ENCODE results near the gene GIT1. TPM values are rescaled to one million over a fixed set of nuclear protein-coding genes. Genes with fewer than 3 reads are reported as not detected.
A peak's percentile ranks its signal among the peaks of the same experiment; 100 is the strongest.

Gene GIT1
- total and polyA plus RNA-seq, 4 donors = 8.1 to 47.0 (median 33.0) TPM

DNA sequence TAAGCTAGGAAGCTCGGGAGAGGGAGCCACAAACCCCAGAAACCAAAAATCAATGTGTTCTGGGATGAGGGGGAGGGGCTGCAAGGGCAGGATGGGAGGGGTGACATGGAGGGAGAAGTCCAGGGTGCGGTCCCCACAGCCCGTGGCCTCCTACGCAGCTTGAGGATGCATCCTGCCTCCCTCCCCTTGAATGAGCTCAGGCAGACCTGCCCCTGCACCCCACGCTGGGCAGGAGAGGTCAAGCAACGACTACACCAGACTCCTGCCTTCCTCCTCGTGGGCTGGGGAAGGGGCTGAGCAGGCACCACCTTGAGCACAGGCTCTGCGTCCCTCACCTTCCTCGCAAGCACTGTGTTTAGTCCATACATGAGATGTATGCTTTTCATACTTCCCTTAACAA is 7.4 kb upstream of the GIT1 start:
- no peak for ATAC-seq (ENCODE audit: low FRiP score)
- no peak overlapping the region for H3K27ac ChIP-seq (ENCODE audit: low read depth in 1 of 2, low read length in 2 of 2)
- WGBS, 2 donors = 87 to 88% methylated on average over 9 of the region's 9 CpGs
- intact Hi-C loops (cut with DNase I) = no loop called here
- no peaks in the 10 kb centered on the region for H3K36me3 ChIP-seq (ENCODE audit: control insufficient read depth in 1 of 2, insufficient read depth in 2 of 2, low read length in 1 of 2)
- H3K9me3 ChIP-seq (ENCODE audit: control insufficient read depth, low read length) = no peaks in the 10 kb centered on the region
- H3K27me3 ChIP-seq (ENCODE audit: control insufficient read depth in 1 of 2, insufficient read depth in 2 of 2, low read length in 1 of 2) = no peaks in the 10 kb centered on the region
- peak in 1 of 2 donors; percentile 76 for DNase-seq
- H3K4me1 ChIP-seq (ENCODE audit: control insufficient read depth in 1 of 2, insufficient read depth in 2 of 2, low read length in 2 of 2) = peaks cover 0 to 2% of the 10 kb centered on the region in 2 donors
- no peak overlapping the region for H3K4me3 ChIP-seq (ENCODE audit: low read length in 2 of 2)

- DNase-seq (no peak), ATAC-seq (ENCODE audit: low FRiP score) (no peak)
- peaks cover 0 to 2% of the 10 kb centered on the region in 2 donors for H3K4me1 ChIP-seq (ENCODE audit: control insufficient read depth in 1 of 2, insufficient read depth in 2 of 2, low read length in 2 of 2)
- no peaks in the 10 kb centered on the region for H3K9me3 ChIP-seq (ENCODE audit: control insufficient read depth, low read length)
- no peaks in the 10 kb centered on the region for H3K36me3 ChIP-seq (ENCODE audit: control insufficient read depth in 1 of 2, insufficient read depth in 2 of 2, low read length in 1 of 2)
- no peak overlapping the region for H3K4me3 ChIP-seq (ENCODE audit: low read length in 2 of 2)
- intact Hi-C loops (cut with DNase I) = no loop called here
- WGBS, 2 donors = 79 to 81% methylated on average over 12 of the region's 12 CpGs
- H3K27me3 ChIP-seq (ENCODE audit: control insufficient read depth in 1 of 2, insufficient read depth in 2 of 2, low read length in 1 of 2) = no peaks in the 10 kb centered on the region
- H3K27ac ChIP-seq (ENCODE audit: low read depth in 1 of 2, low read length in 2 of 2) = no peak overlapping the region
Observed at GRCh38 chr17:29595943-29596774, 6.7 kb upstream of the GIT1 start.

DNA sequence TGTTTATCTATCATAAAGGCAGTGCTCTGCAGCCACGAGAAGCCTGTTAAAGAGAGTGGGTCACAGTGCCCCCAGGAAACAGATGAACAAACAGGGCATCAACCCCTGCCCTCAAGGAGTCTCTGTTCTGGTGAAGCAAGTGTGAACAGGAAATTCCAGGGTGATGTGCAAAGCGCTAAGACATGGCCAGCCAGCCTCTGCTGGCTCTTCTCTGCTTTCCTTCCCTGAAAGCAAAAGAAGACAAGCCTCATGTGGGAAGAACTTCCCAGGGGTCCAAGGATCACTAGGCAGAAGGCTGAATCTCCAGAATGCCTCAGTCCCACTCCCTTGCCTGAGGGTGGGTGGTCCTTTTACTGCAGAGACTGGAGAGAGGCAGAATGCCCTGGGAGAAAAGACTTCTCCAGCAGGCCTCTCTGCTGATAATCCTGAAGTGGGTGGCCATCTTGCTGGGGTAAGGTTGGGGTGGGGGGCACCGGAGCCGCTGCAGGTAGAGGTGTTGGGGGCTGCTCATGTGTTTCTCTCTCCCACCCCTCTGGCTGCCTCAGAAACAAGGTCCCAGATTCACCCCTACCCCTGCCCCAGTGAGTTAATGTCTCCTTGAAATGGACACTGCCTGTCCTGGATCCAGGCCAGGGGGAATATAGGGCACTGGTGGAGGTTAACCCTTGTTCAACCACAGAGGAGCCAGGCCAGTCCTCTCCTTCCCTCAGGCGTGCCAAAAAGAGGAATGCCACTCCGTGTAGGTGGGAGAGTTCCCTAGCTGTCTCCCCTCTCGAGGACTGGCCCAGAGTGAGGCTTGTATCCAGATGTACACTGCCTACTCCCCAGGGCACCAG is 5.9 kb upstream of the GIT1 start:
- peaks cover 0 to 2% of the 10 kb centered on the region in 2 donors for H3K4me1 ChIP-seq (ENCODE audit: control insufficient read depth in 1 of 2, insufficient read depth in 2 of 2, low read length in 2 of 2)
- H3K27me3 ChIP-seq (ENCODE audit: control insufficient read depth in 1 of 2, insufficient read depth in 2 of 2, low read length in 1 of 2) = no peaks in the 10 kb centered on the region
- H3K9me3 ChIP-seq (ENCODE audit: control insufficient read depth, low read length) = no peaks in the 10 kb centered on the region
- WGBS, 2 donors = 86 to 91% methylated on average over 7 of the region's 7 CpGs
- H3K4me3 ChIP-seq (ENCODE audit: low read length in 2 of 2) = no peak overlapping the region
- H3K27ac ChIP-seq (ENCODE audit: low read depth in 1 of 2, low read length in 2 of 2) = no peak overlapping the region
- ATAC-seq (ENCODE audit: low FRiP score) (no peak), DNase-seq (no peak)
- H3K36me3 ChIP-seq (ENCODE audit: control insufficient read depth in 1 of 2, insufficient read depth in 2 of 2, low read length in 1 of 2) = no peaks in the 10 kb centered on the region
- intact Hi-C loops (cut with DNase I) = no loop called here

DNA sequence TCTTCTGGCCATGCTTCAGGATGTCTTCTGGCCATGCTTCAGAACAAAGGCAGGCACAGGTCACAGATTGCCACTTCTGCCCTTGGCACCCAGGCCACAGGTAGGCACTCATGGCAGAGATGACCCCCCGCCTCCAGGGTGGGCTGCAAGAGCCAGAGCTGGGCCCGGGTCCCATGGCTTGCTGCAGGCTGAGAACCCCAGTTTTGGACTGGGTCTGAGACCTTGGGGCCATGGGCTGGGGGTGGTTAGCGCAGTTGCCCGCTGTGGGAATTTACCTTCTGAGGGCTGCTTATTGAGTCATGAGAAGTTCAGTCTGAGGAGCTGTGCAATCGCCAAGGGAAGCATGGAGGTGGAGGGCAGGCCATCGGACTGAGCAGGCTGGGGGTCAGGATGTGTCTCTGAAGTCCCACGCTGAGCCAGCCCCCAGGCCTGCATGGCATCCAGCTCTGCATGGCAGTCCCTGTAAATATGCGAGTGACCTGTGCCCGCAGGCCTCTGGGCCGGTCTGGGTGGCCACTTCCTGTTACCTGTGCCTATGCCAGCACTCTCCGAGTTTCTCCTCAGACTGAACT is 5.2 kb upstream of the GIT1 start:
- H3K9me3 ChIP-seq (ENCODE audit: control insufficient read depth, low read length) = no peaks in the 10 kb centered on the region
- no peak overlapping the region for H3K27ac ChIP-seq (ENCODE audit: low read depth in 1 of 2, low read length in 2 of 2)
- intact Hi-C loops (cut with DNase I) = no loop called here
- H3K36me3 ChIP-seq (ENCODE audit: control insufficient read depth in 1 of 2, insufficient read depth in 2 of 2, low read length in 1 of 2) = no peaks in the 10 kb centered on the region
- no peaks in the 10 kb centered on the region for H3K27me3 ChIP-seq (ENCODE audit: control insufficient read depth in 1 of 2, insufficient read depth in 2 of 2, low read length in 1 of 2)
- H3K4me1 ChIP-seq (ENCODE audit: control insufficient read depth in 1 of 2, insufficient read depth in 2 of 2, low read length in 2 of 2) = peaks cover 0 to 2% of the 10 kb centered on the region in 2 donors
- WGBS, 2 donors = 92 to 96% methylated on average over 11 of the region's 11 CpGs
- ATAC-seq (ENCODE audit: low FRiP score) (no peak), DNase-seq (no peak)
- H3K4me3 ChIP-seq (ENCODE audit: low read length in 2 of 2) = no peak overlapping the region

GRCh38 chr17:29593591-29594518 is 4.4 kb upstream of the GIT1 start:
- H3K4me3 ChIP-seq (ENCODE audit: low read length in 2 of 2) = peak overlapping the region; percentile 61 to 63
- DNase-seq (peak in 1 of 2 donors; percentile 75), ATAC-seq (ENCODE audit: low FRiP score) (no peak)
- no peaks in the 10 kb centered on the region for H3K27me3 ChIP-seq (ENCODE audit: control insufficient read depth in 1 of 2, insufficient read depth in 2 of 2, low read length in 1 of 2)
- 11 to 13% methylated on average over 55 to 64 of the region's 64 CpGs for WGBS, 2 donors
- H3K27ac ChIP-seq (ENCODE audit: low read depth in 1 of 2, low read length in 2 of 2) = no peak overlapping the region
- intact Hi-C loops (cut with DNase I) = no loop called here
- peaks cover 0 to 2% of the 10 kb centered on the region in 2 donors for H3K4me1 ChIP-seq (ENCODE audit: control insufficient read depth in 1 of 2, insufficient read depth in 2 of 2, low read length in 2 of 2)
- H3K36me3 ChIP-seq (ENCODE audit: control insufficient read depth in 1 of 2, insufficient read depth in 2 of 2, low read length in 1 of 2) = no peaks in the 10 kb centered on the region
- H3K9me3 ChIP-seq (ENCODE audit: control insufficient read depth, low read length) = no peaks in the 10 kb centered on the region

- DNase-seq (peak; percentile 72 to 87), ATAC-seq (ENCODE audit: low FRiP score) (no peak)
- intact Hi-C loops (cut with DNase I) = no loop called here
- H3K9me3 ChIP-seq (ENCODE audit: control insufficient read depth, low read length) = no peaks in the 10 kb centered on the region
- H3K4me3 ChIP-seq (ENCODE audit: low read length in 2 of 2) = peak within 1 kb of the TSS; percentile 61 to 63
- WGBS, 2 donors = 0 to 1% methylated on average over 40 to 96 of the region's 96 CpGs
- peaks cover 0 to 2% of the 10 kb centered on the region in 2 donors for H3K4me1 ChIP-seq (ENCODE audit: control insufficient read depth in 1 of 2, insufficient read depth in 2 of 2, low read length in 2 of 2)
- H3K27me3 ChIP-seq (ENCODE audit: control insufficient read depth in 1 of 2, insufficient read depth in 2 of 2, low read length in 1 of 2) = no peaks in the 10 kb centered on the region
- H3K36me3 ChIP-seq (ENCODE audit: control insufficient read depth in 1 of 2, insufficient read depth in 2 of 2, low read length in 1 of 2) = no peaks in the 10 kb centered on the region
- H3K27ac ChIP-seq (ENCODE audit: low read depth in 1 of 2, low read length in 2 of 2) = peak within 1 kb of the TSS in 1 of 2 donors; percentile 74
Observed at GRCh38 chr17:29592850-29593551, 3.6 kb upstream of the GIT1 start, which contains the start of gene ANKRD13B. ANKRD13B (plus strand) TSS chr17:29593132; CDS start chr17:29593622, 490 bp downstream.

GRCh38 chr17:29591737-29592608 is 2.5 kb upstream of the GIT1 start:
- H3K4me3 ChIP-seq (ENCODE audit: low read length in 2 of 2) = no peak overlapping the region
- no peaks in the 10 kb centered on the region for H3K9me3 ChIP-seq (ENCODE audit: control insufficient read depth, low read length)
- H3K27me3 ChIP-seq (ENCODE audit: control insufficient read depth in 1 of 2, insufficient read depth in 2 of 2, low read length in 1 of 2) = no peaks in the 10 kb centered on the region
- intact Hi-C loops (cut with DNase I) = no loop called here
- WGBS, 2 donors = 8 to 9% methylated on average over 25 of the region's 25 CpGs
- DNase-seq (peak; percentile 92 to 96), ATAC-seq (ENCODE audit: low FRiP score) (peak; percentile 90)
- peaks cover 0 to 2% of the 10 kb centered on the region in 2 donors for H3K4me1 ChIP-seq (ENCODE audit: control insufficient read depth in 1 of 2, insufficient read depth in 2 of 2, low read length in 2 of 2)
- H3K36me3 ChIP-seq (ENCODE audit: control insufficient read depth in 1 of 2, insufficient read depth in 2 of 2, low read length in 1 of 2) = no peaks in the 10 kb centered on the region
- peak overlapping the region in 1 of 2 donors; percentile 74 for H3K27ac ChIP-seq (ENCODE audit: low read depth in 1 of 2, low read length in 2 of 2)

Data from aorta (tissue), 5 donors.